K562 (cell line): ENCODE data around the gene LAPTM5. TPM values are rescaled to one million over a fixed set of nuclear protein-coding genes. Genes with fewer than 3 reads are reported as not detected.

ENCODE experiments used
- ATAC-seq: fragments of 200-7000 bp; cut with Tn5 transposase; 3 replicates; pipeline ENCODE4 v1.9.1; 2020; ENCODE audit warnings: moderate library complexity
- BruUV-seq: library from RNA; stranded (reverse); fragments of 400-500 nt; replicated peaks from 2 replicates; lab custom pipeline; 2021; lab: Mats Ljungman, UMichigan
- CTCF ChIA-PET: fragments of 300-600 bp; formaldehyde crosslinking; extraction: SDS; loops from one replicate; lab custom pipeline; 2021; ENCODE audit warnings: low intra/inter-chr PET ratio; lab: Yijun Ruan, JAX
- POLR2A ChIA-PET: fragments of 300-600, 350-650 bp; sonication (Branson Sonifier 250); formaldehyde crosslinking; extraction: SDS; loops from one replicate; lab custom pipeline; 2021; ENCODE audit warnings: antibody characterized with exemption, inconsistent platforms; lab: Yijun Ruan, JAX
- DNase-seq, 4 experiments: peaks; one replicate each; pipeline versions ENCODE4 v3.0.0 to v3.0.0-alpha.2; 2011 to 2018; ENCODE audit warnings: low spot score in 3 of 4, mixed read lengths in 3 of 4; ENCODE audit errors: extremely low read depth in 1 of 4
- FAIRE-seq: peaks from 2 replicates; lab custom pipeline; 2011; peaks lifted over from hg19 to GRCh38; lab: Jason Lieb, UNC
- H2AFZ ChIP-seq: 2 replicates; pipeline ENCODE4 v1.6.0; 2011; ENCODE audit warnings: low read depth, low read length, control low read depth, inconsistent platforms
- H3K27ac ChIP-seq: fragments of 200-600 bp; 3 replicates; pipeline ENCODE4 v1.8.0; 2011; ENCODE audit warnings: low read depth, mild to moderate bottlenecking, control low read depth, inconsistent platforms, low read length, moderate library complexity, mixed read lengths; ENCODE audit errors: extremely low read depth
- H3K27me3 ChIP-seq, 2 experiments: fragments of 300-600 bp in 1 of 2; 2 replicates in 1 of 2; 3 replicates in 1 of 2; pipeline versions ENCODE4 v1.6.0 to v1.8.0; 2011; ENCODE audit warnings: inconsistent platforms in 2 of 2, low read length in 2 of 2, mild to moderate bottlenecking in 1 of 2, mixed read lengths in 1 of 2, moderate library complexity in 1 of 2; ENCODE audit not compliant: control insufficient read depth in 2 of 2, insufficient read depth in 2 of 2
- H3K36me3 ChIP-seq: fragments of 300-600 bp; 3 replicates; pipeline ENCODE4 v1.8.0; 2011; ENCODE audit warnings: mild to moderate bottlenecking, low read length, inconsistent platforms; ENCODE audit not compliant: control insufficient read depth, insufficient read depth
- H3K4me1 ChIP-seq, 2 experiments: fragments of 200-600 bp in 1 of 2; replicated peaks in 1 of 2; 2 replicates in 1 of 2; 3 replicates in 1 of 2; pipeline versions ENCODE4 v1.5.1 to v1.8.0; 2011; ENCODE audit warnings: inconsistent platforms in 2 of 2, low read length in 2 of 2, mild to moderate bottlenecking in 1 of 2, mixed read lengths in 1 of 2, moderate library complexity in 1 of 2; ENCODE audit not compliant: control insufficient read depth in 2 of 2, insufficient read depth in 2 of 2
- H3K4me2 ChIP-seq: 2 replicates; pipeline ENCODE4 v1.6.1; 2011; ENCODE audit warnings: low read length, control low read depth, inconsistent platforms, mixed read lengths; ENCODE audit not compliant: insufficient read depth
- H3K4me3 ChIP-seq: fragments of 200-600 bp; sonication (generic), shearing (Covaris generic); 2 replicates; pipeline ENCODE4 v1.5.1; 2016; ENCODE audit warnings: control low read depth, inconsistent platforms
- H3K79me2 ChIP-seq: fragments of 200-600 bp; 3 replicates; pipeline ENCODE4 v1.8.0; 2011; ENCODE audit warnings: low read length, inconsistent platforms; ENCODE audit not compliant: control insufficient read depth, insufficient read depth
- H3K9ac ChIP-seq, 2 experiments: 2 replicates each; pipeline versions ENCODE4 v1.6.0 to v1.6.1; 2011; ENCODE audit warnings: low read depth in 2 of 2, low read length in 2 of 2, control low read depth in 1 of 2, inconsistent platforms in 1 of 2, mild to moderate bottlenecking in 1 of 2, mixed read lengths in 1 of 2; ENCODE audit not compliant: insufficient read depth in 1 of 2
- H3K9me1 ChIP-seq: one replicate; pipeline ENCODE4 v1.6.0; 2011; ENCODE audit warnings: inconsistent platforms, mild to moderate bottlenecking, low read length, moderate library complexity; ENCODE audit not compliant: control insufficient read depth, insufficient read depth
- H3K9me3 ChIP-seq: replicated peaks from 2 replicates; pipeline ENCODE4 v1.5.1; 2011; ENCODE audit warnings: low read depth, low read length, inconsistent platforms; ENCODE audit not compliant: control insufficient read depth, insufficient read depth
- H4K20me1 ChIP-seq: replicated peaks from 2 replicates; pipeline ENCODE4 v1.6.1; 2011; ENCODE audit warnings: low read length, inconsistent platforms, mixed read lengths; ENCODE audit not compliant: control insufficient read depth, insufficient read depth
- ELF1 ChIP-seq: fragments of 200-800 bp; sonication (Bioruptor generic); IDR thresholded peaks from 2 replicates; pipeline ENCODE4 v1.6.1; 2016; ENCODE audit warnings: missing genetic modification characterization, missing compliant biosample characterization
- HIVEP1 ChIP-seq: fragments of 250-450 bp; sonication (Bioruptor Pico); IDR thresholded peaks from 2 replicates; pipeline ENCODE4 v1.4.0; 2020; ENCODE audit warnings: mild to moderate bottlenecking
- HOXB6 ChIP-seq: fragments of 250-450 bp; sonication (Bioruptor Pico); IDR thresholded peaks from 2 replicates; pipeline ENCODE4 v1.5.1; 2022; ENCODE audit warnings: mild to moderate bottlenecking, borderline replicate concordance
- KLF13 ChIP-seq: fragments of 450-650 bp; IDR thresholded peaks from 2 replicates; pipeline ENCODE4 v1.6.1; 2016; ENCODE audit warnings: missing genetic modification characterization, low read depth, mild to moderate bottlenecking, missing compliant biosample characterization, moderate library complexity, borderline replicate concordance
- MTA2 ChIP-seq: fragments of 450-650 bp; IDR thresholded peaks from 2 replicates; pipeline ENCODE4 v1.6.1; 2016; ENCODE audit warnings: low read depth
- NBN ChIP-seq: fragments of 450-650 bp; IDR thresholded peaks from 2 replicates; pipeline ENCODE4 v1.6.1; 2016; ENCODE audit warnings: low read depth, mild to moderate bottlenecking
- POU5F1 ChIP-seq: fragments of 150-350 bp; IDR thresholded peaks from 2 replicates; pipeline ENCODE4 v1.6.1; 2014; ENCODE audit warnings: borderline replicate concordance, low read length, low read depth, mild to moderate bottlenecking; ENCODE audit not compliant: partially characterized antibody
- TAF7 ChIP-seq: fragments of 450-650 bp; IDR thresholded peaks from 2 replicates; pipeline ENCODE4 v1.6.1; 2016; ENCODE audit warnings: missing genetic modification characterization, missing compliant biosample characterization
- ZNF12 ChIP-seq: sonication (generic); formaldehyde crosslinking; IDR thresholded peaks from 2 replicates; pipeline ENCODE4 v1.4.0; 2020; ENCODE audit warnings: mild to moderate bottlenecking, missing genetic modification reagents
- ZNF165 ChIP-seq: fragments of 250-450 bp; sonication (Bioruptor Pico); IDR thresholded peaks from 2 replicates; pipeline ENCODE4 v1.4.0; 2020; ENCODE audit warnings: borderline replicate concordance
- ZNF175 ChIP-seq: fragments of 200-800 bp; sonication (Bioruptor generic); IDR thresholded peaks from 2 replicates; pipeline ENCODE4 v1.6.1; 2016; ENCODE audit warnings: low read depth, mild to moderate bottlenecking, missing genetic modification characterization, missing compliant biosample characterization
- ZNF41 ChIP-seq: fragments of 250-450 bp; sonication (Bioruptor Pico); conservative IDR thresholded peaks from 2 replicates; pipeline ENCODE4 v1.4.0; 2020; ENCODE audit warnings: mild to moderate bottlenecking
- WGBS: fragments of 100-300 bp; shearing (Covaris generic); methylation state at CpG from one replicate; pipeline ENCODE4 v1.1.6; 2016; ENCODE audit warnings: low coverage, mixed read lengths; ENCODE audit not compliant: insufficient coverage; ENCODE audit errors: missing lambda C conversion rate; 5-methylcytosine and 5-hydroxymethylcytosine counted together
- in situ Hi-C: fragments of 300-500 bp; cut with MboI; formaldehyde crosslinking; loops from 4 replicates; pipeline ENCODE4 v1.15.0; 2018; ENCODE audit warnings: inconsistent platforms, mixed read lengths
- intact Hi-C: fragments of 100-400 bp; cut with micrococcal nuclease; formaldehyde crosslinking; loops from 2 replicates; pipeline ENCODE4 v1.14.2; 2022
- polyA plus RNA-seq, 8 experiments: library from polyadenylated mRNA; depleted of rRNA in 4 of 8; stranded (reverse) in 5 of 8; unstranded in 3 of 8; fragments of >200 nt; fragmentation: Nextera tagmentation in 2 of 8; fragmentation: Illumina TruSeq in 1 of 8; extraction: Ambion mirVana in 2 of 8; extraction: Trizol in 1 of 8; gene quantifications; 2 replicates each; pipeline versions ENCODE4 v1.2.1 to v1.2.3, GENCODE V29; 2011 to 2014; ENCODE audit warnings: inconsistent platforms in 1 of 8, missing spikeins in 1 of 8
- total RNA-seq, 7 experiments: library from RNA; depleted of rRNA in 6 of 7; stranded (reverse); fragments of >200 nt in 6 of 7; fragmentation: Illumina TruSeq in 2 of 7; extraction: Trizol in 2 of 7; gene quantifications; 2 replicates each; pipeline versions ENCODE4 v1.2.1 to v1.2.3, GENCODE V29; 2011 to 2021; ENCODE audit warnings: low replicate concordance in 1 of 7

Gene LAPTM5
- total and polyA plus RNA-seq, 9 of the 15 experiments (the other 6 are each of a cell fraction or from before 2014, with no cell fraction given), result 2.4 to 47.3 (median 20.3) TPM

GRCh38 chr1:30735668-30736498, 21.7 kb downstream of the LAPTM5 start (continued):
- TF ChIP-seq ZNF12 (no peak), HOXB6 (CRISPR knock-in tag) (no peak), KLF13 (no peak), ZNF41 (CRISPR knock-in tag) (0 out of 2 replicates have a peak, but pooled peaks have one; percentile 22), ZNF175 (peak; percentile 92)

- ChIA-PET POLR2A (interaction anchor here (1.4 kb wide), 2 partner anchors 9 to 43 kb away, joined by 4 to 5 read pairs; no protein-coding TSS in a partner anchor), CTCF (no interaction called here)
- intact Hi-C loops, result no loop called here
- no peaks in the 10 kb centered on the region for H3K27me3 ChIP-seq
- FAIRE-seq (no peak), DNase-seq (no peak), ATAC-seq (no peak)
- H4K20me1 ChIP-seq, result no peaks in the 10 kb centered on the region
- H2AFZ ChIP-seq, result no peak overlapping the region
- H3K9me3 ChIP-seq, result peaks cover 9% of the 10 kb centered on the region
- H3K9me1 ChIP-seq, result no peaks in the 10 kb centered on the region
- TF ChIP-seq ZNF165 (CRISPR knock-in tag) (0 out of 2 replicates have a peak, but pooled peaks have one; percentile 44), POU5F1 (no peak), TAF7 (tag) (no peak), ELF1 (tag) (no peak), NBN (no peak), MTA2 (no peak), HIVEP1 (CRISPR knock-in tag) (0 out of 2 replicates have a peak, but pooled peaks have one; percentile 34)
- no peaks in the 10 kb centered on the region for H3K79me2 ChIP-seq
- peaks cover 5% of the 10 kb centered on the region; the same call in 2 of the 3 replicates for H3K36me3 ChIP-seq
- no peak overlapping the region for H3K9ac ChIP-seq
- in situ Hi-C loops, result no loop called here
- no peak overlapping the region for H3K4me3 ChIP-seq
- no peak overlapping the region for H3K4me2 ChIP-seq
- no TSS peak for BruUV-seq
- H3K27ac ChIP-seq, result no peak overlapping the region; the same call in 2 of the 3 replicates
- H3K4me1 ChIP-seq, result peaks cover 37 to 55% of the 10 kb centered on the region in 2 experiments
- WGBS, result 74% methylated on average over 6 of the region's 6 CpGs
Observed at GRCh38 chr1:30735124-30735523, 22.4 kb downstream of the LAPTM5 start.
